IMR-90 (cell line): ENCODE data around the gene PARD3. TPM values are rescaled to one million over a fixed set of nuclear protein-coding genes. Genes with fewer than 3 reads are reported as not detected.

Experiments
- ATAC-seq: fragments of 200-7000 bp; cut with Tn5 transposase; 2 replicates; pipeline ENCODE4 v1.9.1; 2020; ENCODE audit warnings: low read depth, mild to moderate bottlenecking, moderate library complexity
- BruUV-seq: library from RNA; stranded (reverse); fragments of 400-500 nt; replicated peaks from 2 replicates; lab custom pipeline; 2021; lab: Mats Ljungman, UMichigan
- CTCF ChIA-PET: fragments of 300-600 bp; formaldehyde crosslinking; extraction: SDS; loops from one replicate; lab custom pipeline; 2021; ENCODE audit warnings: antibody characterized with exemption; lab: Yijun Ruan, JAX
- POLR2A ChIA-PET: fragments of 300-600 bp; sonication (Branson Sonifier 250); formaldehyde crosslinking; loops from one replicate; lab custom pipeline; 2022; ENCODE audit warnings: antibody characterized with exemption; ENCODE audit not compliant: unreplicated experiment; lab: Charles Lee
- DNase-seq: peaks from one replicate; pipeline ENCODE4 v3.0.0; 2013
- H2AFZ ChIP-seq: replicated peaks from 2 replicates; pipeline ENCODE3; 2013; ENCODE audit warnings: low read length, mild to moderate bottlenecking; ENCODE audit not compliant: poor library complexity
- H2AK5ac ChIP-seq: 2 replicates; pipeline ENCODE4 v1.6.1; 2013; ENCODE audit warnings: low read depth, low read length, inconsistent platforms
- H2AK9ac ChIP-seq: replicated peaks from 2 replicates; pipeline ENCODE3; 2013; ENCODE audit warnings: mild to moderate bottlenecking, low read depth, low read length, moderate library complexity; ENCODE audit not compliant: poor library complexity
- H2BK120ac ChIP-seq: 2 replicates; pipeline ENCODE4 v1.6.1; 2013; ENCODE audit warnings: low read depth, low read length, inconsistent platforms
- H2BK15ac ChIP-seq: 3 replicates; pipeline ENCODE4 v1.6.1; 2013; ENCODE audit warnings: low read depth, low read length, inconsistent platforms
- H2BK20ac ChIP-seq: 2 replicates; pipeline ENCODE4 v1.6.1; 2013; ENCODE audit warnings: low read depth, mild to moderate bottlenecking, inconsistent platforms, low read length, moderate library complexity
- H2BK5ac ChIP-seq: 2 replicates; pipeline ENCODE4 v1.6.1; 2013; ENCODE audit warnings: mild to moderate bottlenecking, low read depth, low read length, inconsistent platforms; ENCODE audit not compliant: poor library complexity, severe bottlenecking
- H3K14ac ChIP-seq: replicated peaks from 2 replicates; pipeline ENCODE4 v1.6.1; 2013; ENCODE audit warnings: low read depth, low read length, inconsistent platforms
- H3K18ac ChIP-seq: 2 replicates; pipeline ENCODE4 v1.6.1; 2013; ENCODE audit warnings: low read depth, low read length, control low read depth
- H3K23ac ChIP-seq: 2 replicates; pipeline ENCODE4 v1.6.1; 2013; ENCODE audit warnings: low read depth, low read length, inconsistent platforms
- H3K27ac ChIP-seq: 2 replicates; pipeline ENCODE4 v1.5.1; 2013; ENCODE audit warnings: mild to moderate bottlenecking, control low read depth, low read length; ENCODE audit not compliant: insufficient read depth
- H3K27me3 ChIP-seq: 2 replicates; pipeline ENCODE4 v1.6.1; 2013; ENCODE audit warnings: low read length; ENCODE audit not compliant: control insufficient read depth, insufficient read depth
- H3K36me3 ChIP-seq: 2 replicates; pipeline ENCODE4 v1.6.1; 2013; ENCODE audit warnings: low read length, mixed read lengths; ENCODE audit not compliant: control insufficient read depth, insufficient read depth
- H3K4ac ChIP-seq: 2 replicates; pipeline ENCODE4 v1.6.1; 2013; ENCODE audit warnings: low read depth, low read length, inconsistent platforms
- H3K4me1 ChIP-seq: 2 replicates; pipeline ENCODE4 v1.6.1; 2013; ENCODE audit warnings: low read length, mixed read lengths; ENCODE audit not compliant: control insufficient read depth, insufficient read depth
- H3K4me2 ChIP-seq: 2 replicates; pipeline ENCODE4 v1.6.1; 2013; ENCODE audit warnings: low read depth, mild to moderate bottlenecking, control low read depth, low read length, moderate library complexity
- H3K4me3 ChIP-seq: 2 replicates; pipeline ENCODE4 v1.5.1; 2013; ENCODE audit warnings: low read depth, mild to moderate bottlenecking, control low read depth, low read length, moderate library complexity; ENCODE audit not compliant: insufficient read depth
- H3K56ac ChIP-seq: 2 replicates; pipeline ENCODE4 v1.6.1; 2013; ENCODE audit warnings: low read length, inconsistent platforms; ENCODE audit not compliant: insufficient read depth; ENCODE audit errors: extremely low read depth
- H3K79me1 ChIP-seq, 2 experiments: 2 replicates each; pipeline ENCODE4 v1.6.1; 2013; ENCODE audit warnings: low read length in 2 of 2, inconsistent platforms in 1 of 2, low read depth in 1 of 2
- H3K9ac ChIP-seq: 2 replicates; pipeline ENCODE4 v1.6.1; 2013; ENCODE audit warnings: low read depth, low read length, control low read depth
- H3K9me1 ChIP-seq: 2 replicates; pipeline ENCODE4 v1.6.1; 2013; ENCODE audit warnings: low read length, inconsistent platforms; ENCODE audit not compliant: insufficient read depth
- H3K9me3 ChIP-seq: 2 replicates; pipeline ENCODE4 v1.6.1; 2013; ENCODE audit warnings: low read length; ENCODE audit not compliant: control insufficient read depth, insufficient read depth
- H4K20me1 ChIP-seq: 2 replicates; pipeline ENCODE4 v1.6.1; 2013; ENCODE audit warnings: low read length, inconsistent platforms; ENCODE audit not compliant: insufficient read depth
- H4K5ac ChIP-seq: 2 replicates; pipeline ENCODE4 v1.6.1; 2013; ENCODE audit warnings: mild to moderate bottlenecking, low read depth, low read length, control low read depth
- H4K8ac ChIP-seq, 2 experiments: 2 replicates each; pipeline ENCODE4 v1.6.1; 2013; ENCODE audit warnings: low read depth in 2 of 2, low read length in 2 of 2, control low read depth in 1 of 2, inconsistent platforms in 1 of 2
- H4K91ac ChIP-seq: 2 replicates; pipeline ENCODE4 v1.6.1; 2013; ENCODE audit warnings: low read depth, low read length, inconsistent platforms; ENCODE audit not compliant: insufficient read depth
- BHLHE40 ChIP-seq: fragments of 150-350 bp; IDR thresholded peaks from 2 replicates; pipeline ENCODE4 v1.6.1; 2016; ENCODE audit warnings: mild to moderate bottlenecking, low read depth, low read length
- CHD1 ChIP-seq: IDR thresholded peaks from 2 replicates; pipeline ENCODE4 v1.6.1; 2012; ENCODE audit warnings: low read depth, low read length, improper control_type of control experiment
- FOS ChIP-seq: fragments of 150-350 bp; IDR thresholded peaks from 2 replicates; pipeline ENCODE4 v1.6.1; 2016; ENCODE audit warnings: low read depth, low read length
- MAFK ChIP-seq: IDR thresholded peaks from 2 replicates; pipeline ENCODE4 v1.6.1; 2012; ENCODE audit warnings: low read depth, low read length, improper control_type of control experiment
- MAZ ChIP-seq: IDR thresholded peaks from 2 replicates; pipeline ENCODE4 v1.6.1; 2012; ENCODE audit warnings: low read depth, mild to moderate bottlenecking, low read length, improper control_type of control experiment, moderate library complexity, borderline replicate concordance
- MXI1 ChIP-seq: IDR thresholded peaks from 2 replicates; pipeline ENCODE4 v1.6.1; 2012; ENCODE audit warnings: low read depth, mild to moderate bottlenecking, low read length, moderate library complexity, borderline replicate concordance
- POLR2A ChIP-seq: IDR thresholded peaks from 2 replicates; pipeline ENCODE4 v1.6.1; 2012; ENCODE audit warnings: mild to moderate bottlenecking, low read depth, low read length
- RCOR1 ChIP-seq: IDR thresholded peaks from 2 replicates; pipeline ENCODE4 v1.6.1; 2012; ENCODE audit warnings: mild to moderate bottlenecking, low read length, improper control_type of control experiment; ENCODE audit not compliant: insufficient replicate concordance
- RFX5 ChIP-seq: IDR thresholded peaks from 2 replicates; pipeline ENCODE4 v1.8.0; 2012; ENCODE audit warnings: low read depth, mild to moderate bottlenecking, low read length, moderate library complexity
- SMC3 ChIP-seq: fragments of 150-350 bp; IDR thresholded peaks from 2 replicates; pipeline ENCODE4 v1.6.1; 2016; ENCODE audit warnings: low read depth, mild to moderate bottlenecking, antibody characterized with exemption, low read length, moderate library complexity
- WGBS, 2 experiments: methylation state at CpG; one replicate each; pipeline versions ENCODE4 v1.1.5 to v1.1.7; 2013; ENCODE audit warnings: missing lambda C conversion rate in 2 of 2; ENCODE audit not compliant: insufficient read length in 1 of 2; ENCODE audit errors: extremely low coverage in 2 of 2; 5-methylcytosine and 5-hydroxymethylcytosine counted together
- dilution Hi-C: fragments of 300-500 bp; cut with HindIII; formaldehyde crosslinking; loops from one replicate; pipeline ENCODE4 v1.14.3; 2018; ENCODE audit warnings: low sequenced_read_pairs; ENCODE audit not compliant: unreplicated experiment
- in situ Hi-C: fragments of 300-500 bp; cut with MboI; formaldehyde crosslinking; loops from 3 replicates; pipeline ENCODE4 v1.14.3; 2019; ENCODE audit warnings: low sequenced_read_pairs, inconsistent platforms, mixed read lengths
- intact Hi-C: fragments of 100-400 bp; cut with micrococcal nuclease; formaldehyde crosslinking; loops from 2 replicates; pipeline ENCODE4 v1.10.0; 2022
- polyA plus RNA-seq, 3 experiments: library from polyadenylated mRNA; depleted of rRNA; stranded (reverse); fragments of >200 nt; gene quantifications; 2 replicates each; pipeline ENCODE4 v1.2.3, GENCODE V29; 2012; ENCODE audit warnings: low replicate concordance in 1 of 3
- total RNA-seq: library from RNA; depleted of rRNA; stranded (reverse); fragments of >200 nt; gene quantifications from 2 replicates; pipeline ENCODE4 v1.2.3, GENCODE V29; 2012
- TF ChIP-seq, protein P1 (sequence below): conservative IDR thresholded peaks from 2 replicates; pipeline ENCODE4 v1.5.1; 2012; ENCODE audit warnings: mild to moderate bottlenecking, low read depth, low read length, improper control_type of control experiment

PARD3 gene
- total and polyA plus RNA-seq, 2 of the 4 experiments (the other 2 are of a cell fraction): 14.6 to 37.5 TPM

GRCh38 chr10:34153663-34154382 is 661.3 kb downstream of the PARD3 start:
- H3K36me3 ChIP-seq: no peaks in the 10 kb centered on the region
- no peak overlapping the region for H3K9ac ChIP-seq
- no peak overlapping the region for H2BK120ac ChIP-seq
- no peak overlapping the region for H2BK20ac ChIP-seq
- no peak overlapping the region for H3K4ac ChIP-seq
- no peak overlapping the region for H3K27ac ChIP-seq
- no peak overlapping the region for H2AFZ ChIP-seq
- H2BK5ac ChIP-seq: no peak overlapping the region
- H4K5ac ChIP-seq: no peak overlapping the region
- TF ChIP-seq BHLHE40 (no peak), POLR2A (no peak), MAZ (no peak), FOS (no peak), RCOR1 (no peak), MXI1 (no peak), SMC3 (no peak), CHD1 (no peak), MAFK (no peak), RFX5 (no peak)
- TF ChIP-seq, protein P1, sequence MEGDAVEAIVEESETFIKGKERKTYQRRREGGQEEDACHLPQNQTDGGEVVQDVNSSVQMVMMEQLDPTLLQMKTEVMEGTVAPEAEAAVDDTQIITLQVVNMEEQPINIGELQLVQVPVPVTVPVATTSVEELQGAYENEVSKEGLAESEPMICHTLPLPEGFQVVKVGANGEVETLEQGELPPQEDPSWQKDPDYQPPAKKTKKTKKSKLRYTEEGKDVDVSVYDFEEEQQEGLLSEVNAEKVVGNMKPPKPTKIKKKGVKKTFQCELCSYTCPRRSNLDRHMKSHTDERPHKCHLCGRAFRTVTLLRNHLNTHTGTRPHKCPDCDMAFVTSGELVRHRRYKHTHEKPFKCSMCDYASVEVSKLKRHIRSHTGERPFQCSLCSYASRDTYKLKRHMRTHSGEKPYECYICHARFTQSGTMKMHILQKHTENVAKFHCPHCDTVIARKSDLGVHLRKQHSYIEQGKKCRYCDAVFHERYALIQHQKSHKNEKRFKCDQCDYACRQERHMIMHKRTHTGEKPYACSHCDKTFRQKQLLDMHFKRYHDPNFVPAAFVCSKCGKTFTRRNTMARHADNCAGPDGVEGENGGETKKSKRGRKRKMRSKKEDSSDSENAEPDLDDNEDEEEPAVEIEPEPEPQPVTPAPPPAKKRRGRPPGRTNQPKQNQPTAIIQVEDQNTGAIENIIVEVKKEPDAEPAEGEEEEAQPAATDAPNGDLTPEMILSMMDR: no peak
- H3K79me1 ChIP-seq: no peaks in the 10 kb centered on the region
- no peak overlapping the region for H2BK15ac ChIP-seq
- H3K18ac ChIP-seq: no peak overlapping the region
- WGBS, 2 experiments: no CpG with 5 or more reads among the region's 4 CpGs
- in situ Hi-C loops: no loop called here
- CTCF ChIA-PET: no interaction called here
- H3K9me1 ChIP-seq: no peaks in the 10 kb centered on the region
- ATAC-seq (no peak), DNase-seq (no peak)
- H4K8ac ChIP-seq: no peak overlapping the region
- intact Hi-C loops: no loop called here
- no peaks in the 10 kb centered on the region for H3K9me3 ChIP-seq
- no peak overlapping the region for H3K56ac ChIP-seq
- H3K4me3 ChIP-seq: no peak overlapping the region
- dilution Hi-C loops: no loop called here
- POLR2A ChIA-PET: no interaction called here
- H3K4me1 ChIP-seq: peaks cover 4% of the 10 kb centered on the region
- H3K14ac ChIP-seq: no peak overlapping the region
- no peaks in the 10 kb centered on the region for H3K27me3 ChIP-seq
- no peak overlapping the region for H3K4me2 ChIP-seq
- H4K20me1 ChIP-seq: no peaks in the 10 kb centered on the region
- H2AK9ac ChIP-seq: no peak overlapping the region
- no peak overlapping the region for H3K23ac ChIP-seq
- no peak overlapping the region for H4K91ac ChIP-seq
- BruUV-seq: no TSS peak
- no peak overlapping the region for H2AK5ac ChIP-seq
